KMS-11 (cell line): Measurements from ENCODE around the gene ODAD3.
"Not testable (repeated sequence)": the region's sequence is repeated elsewhere in the genome, so short reads cannot be mapped to it uniquely, and the experiment has no call there.

ENCODE experiments used
- H2AFZ ChIP-seq: fragments of 200-600 bp; sonication (generic); 2 replicates; pipeline ENCODE4 v1.6.1; 2016; ENCODE audit warnings: antibody characterized with exemption, mixed run types, low read depth
- H3K27ac ChIP-seq: fragments of 200-600 bp; sonication (generic); 2 replicates; pipeline ENCODE4 v1.6.1; 2016; ENCODE audit warnings: mild to moderate bottlenecking, mixed run types
- H3K27me3 ChIP-seq: fragments of 200-600 bp; sonication (generic); 2 replicates; pipeline ENCODE4 v1.6.1; 2017; ENCODE audit warnings: mild to moderate bottlenecking, low read depth, mixed run types, moderate library complexity; ENCODE audit not compliant: insufficient read depth
- H3K36me3 ChIP-seq: fragments of 200-600 bp; sonication (generic); 2 replicates; pipeline ENCODE4 v1.6.1; 2017; ENCODE audit warnings: mild to moderate bottlenecking, mixed run types; ENCODE audit not compliant: insufficient read depth
- H3K4me1 ChIP-seq: fragments of 200-600 bp; sonication (generic); 2 replicates; pipeline ENCODE4 v1.6.1; 2016; ENCODE audit warnings: mild to moderate bottlenecking, low read depth, mixed run types; ENCODE audit not compliant: poor library complexity, severe bottlenecking
- H3K4me2 ChIP-seq: fragments of 200-600 bp; sonication (generic); 2 replicates; pipeline ENCODE4 v1.7.0; 2016; ENCODE audit warnings: mild to moderate bottlenecking, mixed run types
- H3K4me3 ChIP-seq: fragments of 200-600 bp; sonication (generic); IDR thresholded peaks from 2 replicates; pipeline ENCODE4 v1.6.1; 2017; ENCODE audit warnings: low read depth, low read length, mixed read lengths; ENCODE audit not compliant: insufficient read depth
- H3K79me2 ChIP-seq: fragments of 200-600 bp; sonication (generic); 2 replicates; pipeline ENCODE4 v1.6.1; 2016; ENCODE audit warnings: low read depth, mixed run types; ENCODE audit not compliant: insufficient read depth
- H3K9ac ChIP-seq: fragments of 200-600 bp; sonication (generic); 2 replicates; pipeline ENCODE4 v1.6.1; 2016; ENCODE audit warnings: mild to moderate bottlenecking, mixed run types
- H4K20me1 ChIP-seq: fragments of 200-600 bp; sonication (generic); 2 replicates; pipeline ENCODE4 v1.6.1; 2016; ENCODE audit warnings: mild to moderate bottlenecking, mixed run types; ENCODE audit not compliant: insufficient read depth
- CTCF ChIP-seq: fragments of 200-600 bp; sonication (generic); conservative IDR thresholded peaks from 2 replicates; pipeline ENCODE4 v1.6.1; 2017; ENCODE audit warnings: low read depth, mild to moderate bottlenecking, antibody characterized with exemption, low read length, moderate library complexity, mixed read lengths

Gene ODAD3

GRCh38 chr19:11479090-11479897 lies 44.4 kb upstream of the ODAD3 start:
- no peak overlapping the region for H3K4me3 ChIP-seq

GRCh38 chr19:11478167-11479089 lies 43.5 kb upstream of the ODAD3 start:
- Histone ChIP-seq H3K36me3 (no peaks in the 10 kb centered on the region), H3K27ac (no peak overlapping the region), H2AFZ (no peak overlapping the region), H3K9ac (no peak overlapping the region), H3K4me3 (no peak overlapping the region), H3K4me2 (no peak overlapping the region), H4K20me1 (no peaks in the 10 kb centered on the region), H3K27me3 (no peaks in the 10 kb centered on the region), H3K79me2 (no peaks in the 10 kb centered on the region), H3K4me1 (peaks cover 4% of the 10 kb centered on the region)
- no peak for TF ChIP-seq CTCF

More at GRCh38 chr19:11479090-11479897, 44.4 kb upstream of the ODAD3 start:
- Histone ChIP-seq H3K4me2 (no peak overlapping the region), H4K20me1 (no peaks in the 10 kb centered on the region), H3K4me1 (peaks cover 4% of the 10 kb centered on the region), H3K27me3 (no peaks in the 10 kb centered on the region), H3K79me2 (no peaks in the 10 kb centered on the region), H3K27ac (no peak overlapping the region), H3K36me3 (no peaks in the 10 kb centered on the region), H3K9ac (no peak overlapping the region), H2AFZ (no peak overlapping the region)
- TF ChIP-seq CTCF: no peak

GRCh38 chr19:11475861-11476260 lies 40.9 kb upstream of the ODAD3 start:
- no peak overlapping the region for H3K4me3 ChIP-seq
- TF ChIP-seq CTCF: no peak

GRCh38 chr19:11475343-11475742 lies 40.4 kb upstream of the ODAD3 start:
- not testable (repeated sequence) for H3K4me2 ChIP-seq, H3K79me2 ChIP-seq, H3K27ac ChIP-seq, H3K4me1 ChIP-seq, H2AFZ ChIP-seq, H3K27me3 ChIP-seq, H3K9ac ChIP-seq, H3K4me3 ChIP-seq, H4K20me1 ChIP-seq, H3K36me3 ChIP-seq

More at GRCh38 chr19:11475861-11476260, 40.9 kb upstream of the ODAD3 start:
- Histone ChIP-seq H2AFZ (no peak overlapping the region), H4K20me1 (no peaks in the 10 kb centered on the region), H3K79me2 (no peaks in the 10 kb centered on the region), H3K36me3 (no peaks in the 10 kb centered on the region), H3K4me1 (no peaks in the 10 kb centered on the region), H3K27me3 (no peaks in the 10 kb centered on the region), H3K27ac (no peak overlapping the region), H3K4me2 (no peak overlapping the region), H3K9ac (no peak overlapping the region)
